Measurements from ENCODE around the gene TRIM14. TPM values are rescaled to one million over a fixed set of nuclear protein-coding genes. Genes with fewer than 3 reads are reported as not detected.
"Not testable (repeated sequence)": the region's sequence is repeated elsewhere in the genome, so short reads cannot be mapped to it uniquely, and the experiment has no call there.

TRIM14 gene
- total and polyA plus RNA-seq, 7 donors = 0.13 to 2.5 (median 0.79) TPM

DNA sequence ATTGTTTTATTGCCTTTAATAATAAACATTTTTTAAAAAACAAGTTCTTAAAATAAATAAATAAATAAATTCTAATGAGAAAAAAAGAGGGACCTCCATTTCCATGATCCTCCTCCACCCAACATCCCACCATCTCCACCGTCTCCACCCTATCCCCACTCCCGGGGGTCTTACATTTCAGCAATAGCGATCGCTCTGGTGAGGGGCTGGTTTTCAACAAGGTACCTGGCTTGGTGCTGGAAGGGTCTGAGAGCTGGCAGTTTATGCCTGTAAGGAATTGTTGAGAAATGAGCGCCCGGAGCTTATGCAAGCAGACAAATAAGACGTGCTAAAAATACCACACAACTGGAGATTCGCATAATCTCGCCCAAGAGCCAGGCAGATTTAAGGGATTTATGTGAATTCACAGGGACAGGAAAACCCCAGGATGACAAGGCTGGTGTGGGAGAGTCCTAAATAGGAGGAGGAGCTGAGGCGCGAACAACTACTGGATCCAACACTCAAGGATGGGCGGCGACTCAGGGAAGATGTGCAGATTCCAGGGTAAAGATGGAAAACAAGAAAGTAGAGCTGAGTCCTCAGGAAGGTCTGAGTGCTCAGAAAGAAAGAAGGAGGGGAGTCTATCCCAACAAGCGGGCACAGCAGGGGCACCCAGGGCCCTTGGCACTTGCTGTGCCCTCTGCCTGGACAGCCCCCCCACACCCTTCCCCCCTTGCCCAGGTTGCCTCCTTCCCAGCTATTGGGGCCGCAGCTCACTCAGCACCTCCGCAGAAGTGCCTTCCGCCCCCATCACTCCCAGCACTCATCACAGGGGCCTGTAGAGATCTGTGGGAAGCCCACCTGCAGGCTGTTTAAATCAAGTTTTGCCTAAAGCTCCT lies 27.0 kb downstream of the TRIM14 start:
- Histone ChIP-seq H3K4me1 (no peaks in the 10 kb centered on the region), H3K4me3 (no peak overlapping the region), H3K9me3 (no peaks in the 10 kb centered on the region), H3K27me3 (ENCODE audit: insufficient read depth in 3 of 3, low read length in 2 of 3) (peaks cover 0 to 24% (median 15%) of the 10 kb centered on the region in 3 donors), H3K36me3 (ENCODE audit: insufficient read depth in 1 of 2, low read depth in 1 of 2) (no peaks in the 10 kb centered on the region), H3K27ac (no peak overlapping the region)
- TF ChIP-seq CTCF (IDR thresholded peaks at IDR 0.05) = no peak
- DNase-seq = no peak
- ATAC-seq = no peak
- WGBS, 3 donors = 50 to 54% (median 52%) methylated on average over 16 to 17 of the region's 17 CpGs
- intact Hi-C loops (cut with DNase I) = no loop called here

DNA sequence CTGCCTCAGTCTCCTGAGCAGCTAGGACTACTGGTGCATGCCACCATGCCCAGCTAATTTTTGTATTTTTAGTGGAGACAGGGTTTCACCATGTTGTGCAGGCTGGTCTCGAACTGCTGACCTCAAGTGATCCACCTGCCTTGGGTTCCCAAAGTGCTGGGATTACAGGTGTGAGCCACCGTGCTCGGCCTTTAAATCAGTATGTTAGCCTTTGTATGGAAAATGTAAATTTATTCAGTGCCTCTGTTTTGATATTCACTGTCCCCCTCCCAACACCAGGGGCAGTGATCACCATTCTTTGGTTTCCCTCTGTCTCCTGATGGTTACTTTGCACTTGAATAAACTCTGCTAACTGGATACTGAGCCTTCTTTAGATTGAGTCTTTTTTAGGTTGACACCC lies 28.3 kb downstream of the TRIM14 start:
- 60 to 75% (median 74%) methylated on average over 3 of the region's 3 CpGs for WGBS, 3 donors
- H3K36me3 ChIP-seq (ENCODE audit: insufficient read depth in 1 of 2, low read depth in 1 of 2); H3K27ac ChIP-seq; ATAC-seq; DNase-seq; H3K4me3 ChIP-seq; intact Hi-C loops (cut with DNase I); H3K4me1 ChIP-seq; H3K9me3 ChIP-seq: not testable (repeated sequence)
- peaks cover 0 to 24% (median 15%) of the 10 kb centered on the region in 3 donors for H3K27me3 ChIP-seq (ENCODE audit: insufficient read depth in 3 of 3, low read length in 2 of 3)

GRCh38 chr9:98087420-98088354 lies 31.3 kb downstream of the TRIM14 start:
- Histone ChIP-seq H3K9me3 (no peaks in the 10 kb centered on the region), H3K4me3 (peak overlapping the region; percentile 60), H3K4me1 (no peaks in the 10 kb centered on the region), H3K36me3 (ENCODE audit: insufficient read depth in 1 of 2, low read depth in 1 of 2) (peaks cover 1 to 21% of the 10 kb centered on the region in 2 donors), H3K27me3 (ENCODE audit: insufficient read depth in 3 of 3, low read length in 2 of 3) (peaks cover 0 to 24% (median 10%) of the 10 kb centered on the region in 3 donors), H3K27ac (no peak overlapping the region)
- WGBS, 3 donors = 13 to 22% (median 16%) methylated on average over 61 to 92 of the region's 92 CpGs
- TF ChIP-seq CTCF (IDR thresholded peaks at IDR 0.05) = no peak
- DNase-seq (peak; percentile 44 to 64), ATAC-seq (peak; percentile 58 to 67 (median 65))
- intact Hi-C loops (cut with DNase I) = no loop called here

DNA sequence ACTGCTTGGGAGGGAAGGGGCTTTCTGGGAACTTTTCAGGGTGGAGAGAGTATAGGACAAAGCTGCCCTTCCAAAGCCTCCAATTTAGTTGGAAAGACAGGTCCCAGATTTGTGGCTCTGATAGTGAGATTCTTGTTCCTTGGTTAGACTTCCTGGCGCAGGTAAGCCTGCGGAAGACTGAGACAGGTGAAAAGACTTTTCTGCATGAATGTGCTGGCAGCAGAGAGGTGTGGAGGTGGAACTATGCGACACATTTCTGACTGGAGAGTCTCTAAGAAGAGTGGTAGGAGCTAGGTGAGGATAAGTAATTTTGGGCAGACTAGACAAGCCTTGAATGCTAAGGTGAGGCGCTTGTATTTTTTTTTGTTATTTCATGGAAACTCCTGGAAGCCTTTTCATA lies 32.6 kb downstream of the TRIM14 start:
- H3K9me3 ChIP-seq = no peaks in the 10 kb centered on the region
- no peak for TF ChIP-seq CTCF (IDR thresholded peaks at IDR 0.05)
- H3K27ac ChIP-seq = no peak overlapping the region
- peaks cover 0 to 24% (median 4%) of the 10 kb centered on the region in 3 donors for H3K27me3 ChIP-seq (ENCODE audit: insufficient read depth in 3 of 3, low read length in 2 of 3)
- no peak overlapping the region for H3K4me3 ChIP-seq
- ATAC-seq (no peak), DNase-seq (no peak)
- intact Hi-C loops (cut with DNase I) = no loop called here
- 94 to 97% (median 96%) methylated on average over 4 of the region's 4 CpGs for WGBS, 3 donors
- no peaks in the 10 kb centered on the region for H3K4me1 ChIP-seq
- H3K36me3 ChIP-seq (ENCODE audit: insufficient read depth in 1 of 2, low read depth in 1 of 2) = peaks cover 4 to 34% of the 10 kb centered on the region in 2 donors

DNA sequence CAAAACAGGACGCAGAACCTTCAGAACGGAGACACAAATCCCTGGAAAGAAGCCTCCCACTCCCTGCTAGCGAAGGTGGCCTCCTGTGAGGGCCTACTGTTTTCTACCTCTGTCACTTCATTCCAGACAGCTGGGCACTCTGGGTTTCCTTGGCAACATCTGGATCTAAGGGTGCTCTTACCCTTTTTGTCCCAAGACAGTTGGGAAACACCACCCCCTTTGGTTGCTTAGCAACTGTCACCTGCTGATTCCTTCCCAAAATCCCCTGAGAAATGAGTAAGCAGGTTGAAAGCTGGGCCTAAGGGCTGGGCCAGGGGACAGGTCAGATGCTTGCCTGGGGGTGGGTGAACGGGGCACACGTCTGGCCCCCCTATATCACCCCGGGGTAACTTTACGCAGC lies 33.1 kb downstream of the TRIM14 start:
- Histone ChIP-seq H3K4me1 (no peaks in the 10 kb centered on the region), H3K27ac (no peak overlapping the region), H3K4me3 (no peak overlapping the region), H3K27me3 (ENCODE audit: insufficient read depth in 3 of 3, low read length in 2 of 3) (peaks cover 0 to 20% (median 4%) of the 10 kb centered on the region in 3 donors), H3K36me3 (ENCODE audit: insufficient read depth in 1 of 2, low read depth in 1 of 2) (peaks cover 4 to 39% of the 10 kb centered on the region in 2 donors), H3K9me3 (no peaks in the 10 kb centered on the region)
- no peak for TF ChIP-seq CTCF (IDR thresholded peaks at IDR 0.05)
- ATAC-seq (no peak), DNase-seq (no peak)
- WGBS, 3 donors = 81 to 84% (median 83%) methylated on average over 7 of the region's 7 CpGs
- intact Hi-C loops (cut with DNase I) = no loop called here

Data from psoas muscle (tissue), 8 donors.